ENCODE measurements around the gene FAM149A.
A peak's percentile ranks its signal among the peaks of the same experiment; 100 is the strongest.

FAM149A gene

GRCh38 chr4:186201535-186202230, 97.2 kb downstream of the FAM149A start:
- peak; percentile 16 to 60 (median 33) for DNase-seq (ENCODE audit: low read depth in 3 of 3)

- DNase-seq (ENCODE audit: low read depth in 3 of 3) = no peak
These were observed 98.1 kb downstream of the FAM149A start for GRCh38 chr4:186202490-186203140.

DNA sequence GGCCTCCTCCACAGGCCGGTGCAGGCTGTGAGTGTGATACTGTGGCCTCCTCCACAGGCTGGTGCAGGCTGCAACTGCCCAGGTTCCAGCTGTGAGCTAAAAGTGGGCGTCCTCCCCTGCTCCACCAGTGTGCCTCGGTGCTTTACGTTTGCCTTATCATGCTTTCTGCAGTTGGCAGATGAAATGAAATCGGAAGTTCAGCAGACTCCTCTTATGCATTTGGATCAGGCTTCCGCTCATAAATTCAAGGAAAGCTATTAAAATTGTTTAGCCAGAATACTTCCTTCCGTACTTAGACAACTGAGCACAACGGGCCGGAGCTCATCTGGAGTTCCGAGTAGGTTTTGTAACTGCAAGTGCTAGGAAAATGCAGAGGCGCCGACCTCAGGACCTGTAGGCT, 98.9 kb downstream of the FAM149A start:
- DNase-seq (ENCODE audit: low read depth in 3 of 3) = no peak

GRCh38 chr4:186204103-186204559, 99.6 kb downstream of the FAM149A start:
- peak in 2 of 3 experiments; percentile 48 to 63 for DNase-seq (ENCODE audit: low read depth in 3 of 3)

GRCh38 chr4:186204686-186205085, 100.2 kb downstream of the FAM149A start:
- DNase-seq (ENCODE audit: low read depth in 3 of 3) = no peak

DNA sequence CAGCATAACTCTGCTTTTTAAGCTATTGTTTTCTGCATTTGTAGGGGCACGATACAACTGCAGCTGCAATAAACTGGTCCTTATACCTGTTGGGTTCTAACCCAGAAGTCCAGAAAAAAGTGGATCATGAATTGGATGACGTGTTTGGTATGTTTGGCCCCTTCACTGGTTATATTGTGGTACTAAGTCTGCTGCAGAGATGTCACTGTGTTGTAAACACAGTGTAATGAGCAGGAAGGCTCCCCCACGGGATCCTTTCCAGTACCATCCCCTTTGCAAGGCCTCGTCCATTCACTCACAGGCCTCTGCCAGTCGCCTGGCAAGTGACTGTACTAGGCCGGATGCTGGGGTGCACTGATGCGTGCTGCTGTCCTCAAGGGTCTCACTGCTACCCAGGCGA, 100.7 kb downstream of the FAM149A start:
- no peak for DNase-seq (ENCODE audit: low read depth in 3 of 3)

DNA sequence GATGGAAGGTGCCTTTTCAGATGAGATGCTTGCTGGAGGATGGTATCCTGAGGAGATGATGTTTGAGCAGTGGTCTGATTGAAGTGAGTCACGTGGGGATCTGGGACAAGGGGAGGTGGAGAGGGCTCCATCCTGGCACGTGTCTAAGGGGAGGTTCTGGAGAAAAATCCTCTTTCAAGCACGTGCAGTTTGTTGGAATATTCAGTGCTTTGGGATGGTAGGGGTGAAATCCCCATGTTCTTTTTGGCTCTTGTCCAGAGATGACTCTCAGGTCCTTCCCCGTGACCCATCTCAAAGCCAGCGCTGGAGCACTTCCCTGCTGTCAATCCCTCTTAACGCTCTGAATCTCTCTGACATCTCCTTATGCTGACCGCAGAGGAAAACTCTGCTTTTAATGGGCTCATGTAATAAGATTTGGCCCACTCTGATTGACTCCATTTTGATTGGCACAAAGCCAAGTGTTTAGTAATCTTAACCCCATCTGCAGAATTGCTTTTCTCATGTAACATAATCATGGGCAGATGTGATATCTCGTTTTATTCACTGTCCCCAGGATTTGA, 112.0 kb downstream of the FAM149A start:
- DNase-seq (ENCODE audit: low read depth in 3 of 3) = no peak

DNA sequence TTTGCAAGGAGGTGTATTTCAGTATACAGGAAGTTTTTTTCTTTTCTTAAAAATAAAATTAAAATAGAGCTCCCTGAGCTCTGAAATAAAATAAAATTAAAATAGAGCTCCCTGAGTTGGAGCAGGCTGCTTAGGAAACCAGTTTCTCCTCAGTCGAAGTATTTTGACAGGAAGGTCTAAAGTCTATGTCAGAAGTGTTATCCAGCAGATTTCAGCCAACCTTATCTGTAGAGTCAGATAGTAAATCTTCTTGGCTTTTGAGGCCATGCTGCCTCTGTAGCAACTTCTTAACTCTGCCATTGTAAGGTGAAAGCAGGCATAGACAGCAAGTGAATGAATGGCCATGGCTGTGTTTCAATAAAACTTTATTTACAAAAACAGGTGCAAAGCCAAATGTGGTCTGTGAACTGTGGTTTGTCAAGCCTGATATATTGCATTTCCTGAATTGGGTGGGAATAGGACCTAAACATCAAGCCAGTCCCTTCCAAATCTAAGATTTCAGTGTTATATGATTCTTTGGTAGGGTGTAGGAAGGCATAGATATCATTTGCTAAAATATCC, 113.3 kb downstream of the FAM149A start:
- no peak for DNase-seq (ENCODE audit: low read depth in 3 of 3)

GRCh38 chr4:186221624-186222023, 117.1 kb downstream of the FAM149A start:
- no peak for DNase-seq (ENCODE audit: low read depth in 3 of 3)
